Stimulated activated CD8-positive, alpha-beta memory T cell treated with anti-CD3 and anti-CD28 coated beads, Interleukin-12 subunit alpha, Interleukin-12 subunit beta, amount 100 ng/mL, for 24 hours (primary cell): Measurements from ENCODE around the gene TGFBR2.
A peak's percentile ranks its signal among the peaks of the same experiment; 100 is the strongest.

Experiments used
- DNase-seq: peaks from one replicate; pipeline ENCODE4 v3.0.0-alpha.2; 2020; ENCODE audit errors: extremely low read depth

Gene TGFBR2

GRCh38 chr3:30692498-30693130, 86.2 kb downstream of the TGFBR2 start:
- no peak for DNase-seq

- peak; percentile 5 for DNase-seq
Measured at GRCh38 chr3:30693470-30694120, 87.2 kb downstream of the TGFBR2 start.

- DNase-seq, result no peak
Measured at GRCh38 chr3:30694148-30694547, 87.7 kb downstream of the TGFBR2 start.

GRCh38 chr3:30694668-30695067, 88.3 kb downstream of the TGFBR2 start:
- no peak for DNase-seq

- no peak for DNase-seq
Measured at GRCh38 chr3:30695302-30696061, 89.1 kb downstream of the TGFBR2 start.

- no peak for DNase-seq
Measured at GRCh38 chr3:30696403-30696819, 90.0 kb downstream of the TGFBR2 start.

GRCh38 chr3:30696896-30697295, 90.5 kb downstream of the TGFBR2 start:
- DNase-seq, result no peak

- DNase-seq, result no peak
Measured at GRCh38 chr3:30698549-30698948, 92.1 kb downstream of the TGFBR2 start.

GRCh38 chr3:30699927-30700326, 93.5 kb downstream of the TGFBR2 start:
- no peak for DNase-seq

- DNase-seq, result no peak
Measured at GRCh38 chr3:30700702-30701321, 94.4 kb downstream of the TGFBR2 start.

- no peak for DNase-seq
Measured at GRCh38 chr3:30702038-30702827, 95.8 kb downstream of the TGFBR2 start.

GRCh38 chr3:30702828-30703397, 96.5 kb downstream of the TGFBR2 start:
- DNase-seq, result no peak

GRCh38 chr3:30704931-30705890, 98.8 kb downstream of the TGFBR2 start:
- DNase-seq, result no peak

GRCh38 chr3:30707825-30708224, 101.4 kb downstream of the TGFBR2 start:
- DNase-seq, result no peak

GRCh38 chr3:30708472-30708871, 102.1 kb downstream of the TGFBR2 start:
- DNase-seq, result no peak

- DNase-seq, result no peak
Measured at GRCh38 chr3:30710017-30710416, 103.6 kb downstream of the TGFBR2 start.

- DNase-seq, result no peak
Measured at GRCh38 chr3:30711151-30711550, 104.8 kb downstream of the TGFBR2 start.

GRCh38 chr3:30711867-30712266, 105.5 kb downstream of the TGFBR2 start:
- DNase-seq, result no peak

- DNase-seq, result no peak
Measured at GRCh38 chr3:30712991-30713390, 106.6 kb downstream of the TGFBR2 start.

GRCh38 chr3:30713885-30714503, 107.6 kb downstream of the TGFBR2 start:
- DNase-seq, result no peak
